Activated B cell treated with CpG ODN at 0.5 μM for 24 hours (primary cell): ENCODE measurements around the gene COPB1. TPM values are rescaled to one million over a fixed set of nuclear protein-coding genes. Genes with fewer than 3 reads are reported as not detected.
A peak's percentile ranks its signal among the peaks of the same experiment; 100 is the strongest.

Experiments used
- ATAC-seq: fragments of 200-7000 bp; cut with Tn5 transposase; one replicate; pipeline ENCODE4 v1.10.0; 2021; ENCODE audit warnings: low read depth, mild to moderate bottlenecking, moderate library complexity
- CTCF ChIA-PET: fragments of 350-600 bp; sonication (Branson Sonifier 250); formaldehyde crosslinking; loops from one replicate; lab custom pipeline; 2021; ENCODE audit warnings: antibody characterized with exemption; lab: Charles Lee
- POLR2A ChIA-PET: fragments of 350-600 bp; sonication (Branson Sonifier 250); formaldehyde crosslinking; loops from one replicate; lab custom pipeline; 2021; ENCODE audit warnings: antibody characterized with exemption; lab: Charles Lee
- DNase-seq: peaks from one replicate; pipeline ENCODE4 v3.0.0; 2022
- H3K27ac Mint-ChIP-seq: one replicate; pipeline ENCODE4 v1.8.0; 2020; ENCODE audit warnings: mixed read lengths
- H3K27me3 Mint-ChIP-seq: one replicate; pipeline ENCODE4 v1.8.0; 2021; ENCODE audit warnings: mixed read lengths
- H3K36me3 Mint-ChIP-seq: one replicate; pipeline ENCODE4 v1.8.0; 2021; ENCODE audit warnings: low read depth, mixed read lengths
- H3K4me1 Mint-ChIP-seq: one replicate; pipeline ENCODE4 v1.8.0; 2021; ENCODE audit warnings: mixed read lengths
- H3K4me3 Mint-ChIP-seq: one replicate; pipeline ENCODE4 v1.8.0; 2020; ENCODE audit warnings: mild to moderate bottlenecking, mixed read lengths
- H3K9me3 Mint-ChIP-seq: one replicate; pipeline ENCODE4 v1.8.0; 2020; ENCODE audit warnings: mixed read lengths
- CTCF ChIP-seq: fragments of 200-600 bp; IDR thresholded peaks from one replicate; pipeline ENCODE4 v1.8.0; 2022; ENCODE audit warnings: antibody characterized with exemption, mild to moderate bottlenecking
- intact Hi-C: fragments of 100-400 bp; cut with micrococcal nuclease; formaldehyde crosslinking; loops from one replicate; pipeline ENCODE4 v1.15.1; 2024
- total RNA-seq: library from RNA; stranded (reverse); gene quantifications from 2 replicates; pipeline ENCODE4 v1.2.3, GENCODE V29; 2022

Gene COPB1
- total RNA-seq, 1 donor from 2014 or later, result 90.1 TPM

GRCh38 chr11:14519597-14519916 is 19.9 kb upstream of the COPB1 start:
- ChIA-PET CTCF (interaction anchor here (1.3 to 2.4 kb wide), 2 partner anchors 372 to 388 kb away, joined by 3 to 14 read pairs; partner anchors contain the start of gene CYP2R1), POLR2A (interaction anchor here (1.2 to 3.8 kb wide), 7 partner anchors 20 to 387 kb away, joined by 3 to 34 read pairs (median 6); partner anchors contain the start of genes COPB1 and CYP2R1)
- DNase-seq (no peak), ATAC-seq (peak; percentile 4)
- intact Hi-C loops, result no loop called here
- H3K27me3 Mint-ChIP-seq, result no peaks in the 10 kb centered on the region
- H3K9me3 Mint-ChIP-seq, result no peaks in the 10 kb centered on the region
- peak overlapping the region; percentile 95 for H3K27ac Mint-ChIP-seq
- H3K4me3 Mint-ChIP-seq, result peak overlapping the region; percentile 96
- TF ChIP-seq CTCF, result no peak
- peaks cover 27% of the 10 kb centered on the region for H3K4me1 Mint-ChIP-seq
- peaks cover 39% of the 10 kb centered on the region for H3K36me3 Mint-ChIP-seq

- no peaks in the 10 kb centered on the region for H3K27me3 Mint-ChIP-seq
- H3K4me1 Mint-ChIP-seq, result peaks cover 27% of the 10 kb centered on the region
- no peak for DNase-seq
- peak overlapping the region; percentile 96 for H3K4me3 Mint-ChIP-seq
- no peak for TF ChIP-seq CTCF
- H3K9me3 Mint-ChIP-seq, result no peaks in the 10 kb centered on the region
- no peak overlapping the region for H3K27ac Mint-ChIP-seq
- ChIA-PET CTCF (interaction anchor here (2.4 kb wide), 1 partner anchor 388 kb away, joined by 14 read pairs; no protein-coding TSS in a partner anchor), POLR2A (interaction anchor here (2.3 to 3.8 kb wide), 2 partner anchors 19 to 373 kb away, joined by 22 to 34 read pairs; partner anchors contain the start of genes COPB1 and CYP2R1)
- intact Hi-C loops, result no loop called here
- ATAC-seq, result no peak
- peaks cover 45% of the 10 kb centered on the region for H3K36me3 Mint-ChIP-seq
These were observed 19.2 kb upstream of the COPB1 start for GRCh38 chr11:14518820-14519219.

GRCh38 chr11:14513800-14514199 is 14.2 kb upstream of the COPB1 start:
- H3K27ac Mint-ChIP-seq, result no peak overlapping the region
- POLR2A ChIA-PET, result no interaction called here
- CTCF ChIA-PET, result no interaction called here
- intact Hi-C loops, result no loop called here
- ATAC-seq (no peak), DNase-seq (no peak)
- no peak overlapping the region for H3K4me3 Mint-ChIP-seq
- H3K9me3 Mint-ChIP-seq, result no peaks in the 10 kb centered on the region
- no peak for TF ChIP-seq CTCF
- H3K36me3 Mint-ChIP-seq, result peaks cover 72% of the 10 kb centered on the region
- no peaks in the 10 kb centered on the region for H3K27me3 Mint-ChIP-seq
- peaks cover 11% of the 10 kb centered on the region for H3K4me1 Mint-ChIP-seq

GRCh38 chr11:14506532-14506931 is 6.9 kb upstream of the COPB1 start:
- H3K9me3 Mint-ChIP-seq, result no peaks in the 10 kb centered on the region
- ChIA-PET CTCF (no interaction called here), POLR2A (no interaction called here)
- DNase-seq (no peak), ATAC-seq (no peak)
- no peak for TF ChIP-seq CTCF
- no peaks in the 10 kb centered on the region for H3K27me3 Mint-ChIP-seq
- no peaks in the 10 kb centered on the region for H3K4me1 Mint-ChIP-seq
- no peak overlapping the region for H3K27ac Mint-ChIP-seq
- H3K4me3 Mint-ChIP-seq, result no peak overlapping the region
- peaks cover 78% of the 10 kb centered on the region for H3K36me3 Mint-ChIP-seq
- intact Hi-C loops, result no loop called here

GRCh38 chr11:14503023-14503422 is 3.4 kb upstream of the COPB1 start:
- Mint-ChIP-seq H3K4me3 (no peak overlapping the region), H3K4me1 (peaks cover 23% of the 10 kb centered on the region), H3K27ac (no peak overlapping the region), H3K27me3 (no peaks in the 10 kb centered on the region), H3K36me3 (peaks cover 59% of the 10 kb centered on the region), H3K9me3 (no peaks in the 10 kb centered on the region)
- TF ChIP-seq CTCF, result no peak
- ChIA-PET POLR2A (interaction anchor here (0.6 kb wide), 1 partner anchor 11 kb away, joined by 3 read pairs; no protein-coding TSS in a partner anchor), CTCF (no interaction called here)
- intact Hi-C loops, result no loop called here
- ATAC-seq (no peak), DNase-seq (no peak)
